Hepatocyte (in vitro differentiated cells): ENCODE results near the gene NMNAT3. TPM values are rescaled to one million over a fixed set of nuclear protein-coding genes. Genes with fewer than 3 reads are reported as not detected.

ENCODE experiments used
- DNase-seq: peaks from one replicate; pipeline ENCODE4 v3.0.0-alpha.2; 2016; ENCODE audit warnings: low spot score
- H2AFZ ChIP-seq: fragments of 200-600 bp; sonication (generic); 2 replicates; pipeline ENCODE4 v1.6.0; 2016; ENCODE audit warnings: antibody characterized with exemption, mild to moderate bottlenecking
- H3K27ac ChIP-seq: fragments of 200-600 bp; sonication (generic); 2 replicates; pipeline ENCODE4 v1.5.1; 2016; ENCODE audit warnings: mild to moderate bottlenecking
- H3K27me3 ChIP-seq: fragments of 200-600 bp; sonication (generic); 2 replicates; pipeline ENCODE4 v1.6.1; 2016
- H3K36me3 ChIP-seq: fragments of 200-600 bp; sonication (generic); replicated peaks from 2 replicates; pipeline ENCODE4 v1.5.1; 2016; ENCODE audit warnings: low read depth; ENCODE audit not compliant: insufficient read depth
- H3K4me1 ChIP-seq: fragments of 200-600 bp; sonication (generic); 2 replicates; pipeline ENCODE4 v1.5.1; 2016; ENCODE audit warnings: mild to moderate bottlenecking, moderate library complexity; ENCODE audit not compliant: insufficient read depth
- H3K4me2 ChIP-seq: fragments of 200-600 bp; sonication (generic); 2 replicates; pipeline ENCODE4 v1.6.0; 2016
- H3K4me3 ChIP-seq: fragments of 200-600 bp; sonication (generic); 2 replicates; pipeline ENCODE4 v1.5.1; 2016; ENCODE audit warnings: mild to moderate bottlenecking
- H3K79me2 ChIP-seq: fragments of 200-600 bp; sonication (generic); 2 replicates; pipeline ENCODE4 v1.6.0; 2017; ENCODE audit warnings: mild to moderate bottlenecking
- H3K9me2 ChIP-seq: fragments of 200-600 bp; sonication (generic); replicated peaks from 2 replicates; pipeline ENCODE4 v1.6.0; 2017; ENCODE audit warnings: mild to moderate bottlenecking; ENCODE audit not compliant: insufficient read depth
- H3K9me3 ChIP-seq: fragments of 200-600 bp; sonication (generic); 2 replicates; pipeline ENCODE4 v1.5.1; 2016; ENCODE audit warnings: low read depth, mild to moderate bottlenecking
- H4K20me1 ChIP-seq: fragments of 200-600 bp; sonication (generic); 2 replicates; pipeline ENCODE4 v1.6.0; 2016; ENCODE audit warnings: mild to moderate bottlenecking; ENCODE audit not compliant: insufficient read depth, poor library complexity, severe bottlenecking
- EZH2 ChIP-seq: fragments of 200-600 bp; sonication (generic); IDR thresholded peaks from 2 replicates; pipeline ENCODE4 v1.6.1; 2016; ENCODE audit warnings: antibody characterized with exemption, mild to moderate bottlenecking, borderline replicate concordance
- EZH2phosphoT487 ChIP-seq: fragments of 200-600 bp; sonication (generic); IDR thresholded peaks from one replicate; pipeline ENCODE4 v1.6.1; 2018; ENCODE audit warnings: antibody characterized with exemption, mild to moderate bottlenecking, low read depth, moderate library complexity; ENCODE audit not compliant: unreplicated experiment, severe bottlenecking
- WGBS: methylation state at CpG from one replicate; pipeline ENCODE4 v1.1.6; 2016; ENCODE audit warnings: low lambda C conversion rate; ENCODE audit errors: missing lambda C conversion rate; 5-methylcytosine and 5-hydroxymethylcytosine counted together
- polyA plus RNA-seq: library from polyadenylated mRNA; unstranded; fragments of >200 nt; fragmentation: Nextera tagmentation; extraction: Ambion mirVana; gene quantifications from 2 replicates; pipeline ENCODE4 v1.2.1, GENCODE V29; 2016
- total RNA-seq: library from RNA; depleted of rRNA; stranded (reverse); fragments of >200 nt; gene quantifications from 2 replicates; pipeline ENCODE4 v1.2.3, GENCODE V29; 2014
- TF ChIP-seq, protein P1 (sequence below): fragments of 200-600 bp; sonication (generic); IDR thresholded peaks from 2 replicates; pipeline ENCODE4 v1.5.1; 2016; ENCODE audit warnings: antibody characterized with exemption, mild to moderate bottlenecking; ENCODE audit not compliant: poor library complexity

Gene NMNAT3
- total and polyA plus RNA-seq, 2 experiments from 2014 or later: 4.7 to 8.3 TPM

DNA sequence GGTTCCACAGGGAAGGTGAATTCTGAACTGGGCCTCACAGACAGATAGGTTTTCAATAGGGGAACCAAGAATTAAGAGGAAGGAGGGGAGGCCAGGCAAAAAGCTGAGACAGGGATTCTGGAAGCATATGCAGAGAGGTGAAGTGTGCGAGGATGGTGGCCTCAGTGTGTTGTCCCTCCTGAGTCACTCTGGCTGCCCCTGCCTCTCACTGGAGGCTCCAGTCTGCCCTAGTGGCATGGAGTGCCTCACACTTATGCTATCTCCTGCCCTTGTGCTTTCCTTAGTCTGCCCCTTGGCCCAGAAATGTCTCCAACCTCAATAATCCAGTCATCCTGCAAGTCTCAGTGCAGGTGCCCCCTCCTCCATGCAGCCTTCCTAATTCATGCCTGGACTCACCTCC is 106.1 kb downstream of the NMNAT3 start:
- H3K9me2 ChIP-seq: no peaks in the 10 kb centered on the region
- no peak overlapping the region for H3K27ac ChIP-seq
- no peaks in the 10 kb centered on the region for H3K4me1 ChIP-seq
- no peaks in the 10 kb centered on the region for H3K36me3 ChIP-seq
- no peak for DNase-seq
- H3K4me3 ChIP-seq: no peak overlapping the region
- H3K27me3 ChIP-seq: no peaks in the 10 kb centered on the region
- no peak overlapping the region for H2AFZ ChIP-seq
- TF ChIP-seq EZH2phosphoT487 (no peak), EZH2 (no peak)
- TF ChIP-seq, protein P1, sequence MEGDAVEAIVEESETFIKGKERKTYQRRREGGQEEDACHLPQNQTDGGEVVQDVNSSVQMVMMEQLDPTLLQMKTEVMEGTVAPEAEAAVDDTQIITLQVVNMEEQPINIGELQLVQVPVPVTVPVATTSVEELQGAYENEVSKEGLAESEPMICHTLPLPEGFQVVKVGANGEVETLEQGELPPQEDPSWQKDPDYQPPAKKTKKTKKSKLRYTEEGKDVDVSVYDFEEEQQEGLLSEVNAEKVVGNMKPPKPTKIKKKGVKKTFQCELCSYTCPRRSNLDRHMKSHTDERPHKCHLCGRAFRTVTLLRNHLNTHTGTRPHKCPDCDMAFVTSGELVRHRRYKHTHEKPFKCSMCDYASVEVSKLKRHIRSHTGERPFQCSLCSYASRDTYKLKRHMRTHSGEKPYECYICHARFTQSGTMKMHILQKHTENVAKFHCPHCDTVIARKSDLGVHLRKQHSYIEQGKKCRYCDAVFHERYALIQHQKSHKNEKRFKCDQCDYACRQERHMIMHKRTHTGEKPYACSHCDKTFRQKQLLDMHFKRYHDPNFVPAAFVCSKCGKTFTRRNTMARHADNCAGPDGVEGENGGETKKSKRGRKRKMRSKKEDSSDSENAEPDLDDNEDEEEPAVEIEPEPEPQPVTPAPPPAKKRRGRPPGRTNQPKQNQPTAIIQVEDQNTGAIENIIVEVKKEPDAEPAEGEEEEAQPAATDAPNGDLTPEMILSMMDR: no peak
- H3K9me3 ChIP-seq: no peaks in the 10 kb centered on the region
- H4K20me1 ChIP-seq: no peaks in the 10 kb centered on the region
- no peak overlapping the region for H3K4me2 ChIP-seq
- no peaks in the 10 kb centered on the region for H3K79me2 ChIP-seq
- 87% methylated on average over 1 of the region's 1 CpG for WGBS

DNA sequence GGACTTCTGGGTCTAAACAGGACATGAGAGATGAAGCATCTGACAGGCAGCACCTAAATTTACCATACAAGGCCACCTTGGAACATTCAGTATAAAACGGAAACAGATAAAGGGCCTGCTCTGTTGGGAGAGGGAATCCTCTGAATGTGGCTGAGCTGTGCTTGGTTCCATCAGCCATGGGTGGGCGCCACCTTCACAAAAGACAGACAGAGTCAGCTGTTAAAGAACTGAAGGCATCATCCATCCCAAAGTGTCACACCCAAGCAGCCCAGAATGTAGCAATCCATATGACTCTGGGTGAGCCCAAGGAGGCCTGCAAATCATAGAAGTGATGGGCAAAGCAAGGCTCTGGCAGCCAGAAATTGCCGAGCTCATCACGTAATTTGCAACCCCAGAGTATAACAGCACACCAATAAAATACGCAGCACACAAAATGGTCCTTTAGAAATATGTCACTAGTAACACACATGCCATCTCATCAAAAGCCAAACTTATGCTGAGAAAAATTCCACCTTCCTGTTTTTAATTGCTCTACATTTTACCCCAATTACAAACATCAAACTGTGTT is 113.4 kb downstream of the NMNAT3 start:
- no peak overlapping the region for H3K4me3 ChIP-seq
- DNase-seq: peak; percentile 29
- TF ChIP-seq, protein P1: peak; percentile 46
- no peak for TF ChIP-seq EZH2
- no peaks in the 10 kb centered on the region for H3K36me3 ChIP-seq
- WGBS: 75% methylated on average over 5 of the region's 5 CpGs
- no peak overlapping the region for H3K27ac ChIP-seq
- no peak overlapping the region for H3K4me2 ChIP-seq
- no peaks in the 10 kb centered on the region for H3K27me3 ChIP-seq
- no peak overlapping the region for H2AFZ ChIP-seq
- no peaks in the 10 kb centered on the region for H4K20me1 ChIP-seq
- no peaks in the 10 kb centered on the region for H3K9me3 ChIP-seq
- H3K4me1 ChIP-seq: no peaks in the 10 kb centered on the region
- no peaks in the 10 kb centered on the region for H3K9me2 ChIP-seq
- no peaks in the 10 kb centered on the region for H3K79me2 ChIP-seq

DNA sequence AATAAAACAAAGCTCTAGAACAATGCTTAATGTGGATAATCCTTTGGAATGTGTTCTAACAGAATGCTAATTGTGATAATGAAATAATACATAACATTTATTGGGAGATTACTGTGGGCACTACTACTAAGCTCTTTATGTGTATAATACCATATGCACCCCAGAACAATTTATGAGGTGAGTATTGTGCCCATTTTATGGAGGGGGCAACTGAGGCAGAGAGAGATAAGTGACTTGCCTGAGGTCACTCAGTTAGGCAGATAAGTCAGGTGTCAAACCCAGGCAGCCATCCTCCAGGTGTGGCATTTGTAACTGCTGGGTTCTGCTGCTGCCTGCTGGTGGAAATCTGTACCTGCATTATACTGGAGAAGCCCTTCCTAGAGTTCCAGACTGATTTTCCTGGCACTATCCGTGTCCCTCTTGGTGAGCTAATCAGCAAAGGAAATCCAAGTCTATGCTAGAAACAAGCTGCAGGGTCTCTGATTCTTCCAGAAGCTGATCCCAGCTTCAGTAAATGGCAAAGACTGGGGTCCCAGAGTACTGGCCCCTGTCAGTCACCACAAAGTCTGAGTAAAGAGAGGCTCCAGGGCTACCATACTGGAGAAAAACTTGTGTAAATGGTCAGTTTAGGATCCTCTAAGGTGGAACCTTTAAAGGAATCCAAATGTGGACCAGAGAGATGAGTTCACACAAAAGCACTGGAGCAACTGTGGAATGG is 115.7 kb downstream of the NMNAT3 start:
- WGBS: 50% methylated on average over 1 of the region's 1 CpG
- DNase-seq: peak; percentile 62
- TF ChIP-seq EZH2 (no peak), EZH2phosphoT487 (no peak)
- TF ChIP-seq, protein P1: peak; percentile 70

More for the DNA sequence above, 115.7 kb downstream of the NMNAT3 start:
- Histone ChIP-seq H3K4me1 (no peaks in the 10 kb centered on the region), H3K79me2 (no peaks in the 10 kb centered on the region), H3K27me3 (no peaks in the 10 kb centered on the region), H3K36me3 (no peaks in the 10 kb centered on the region), H3K4me3 (no peak overlapping the region), H3K9me3 (no peaks in the 10 kb centered on the region), H3K27ac (no peak overlapping the region), H2AFZ (no peak overlapping the region), H3K9me2 (no peaks in the 10 kb centered on the region), H3K4me2 (no peak overlapping the region), H4K20me1 (no peaks in the 10 kb centered on the region)
